Measurements from ENCODE around the gene PCSK9.
"Not testable (repeated sequence)": the region's sequence is repeated elsewhere in the genome, so short reads cannot be mapped to it uniquely, and the experiment has no call there.

PCSK9 gene

GRCh38 chr1:55081905-55082296 is 42.6 kb downstream of the PCSK9 start:
- no peak for DNase-seq

- no peak for DNase-seq
Measured at GRCh38 chr1:55084257-55084656, 44.9 kb downstream of the PCSK9 start.

DNA sequence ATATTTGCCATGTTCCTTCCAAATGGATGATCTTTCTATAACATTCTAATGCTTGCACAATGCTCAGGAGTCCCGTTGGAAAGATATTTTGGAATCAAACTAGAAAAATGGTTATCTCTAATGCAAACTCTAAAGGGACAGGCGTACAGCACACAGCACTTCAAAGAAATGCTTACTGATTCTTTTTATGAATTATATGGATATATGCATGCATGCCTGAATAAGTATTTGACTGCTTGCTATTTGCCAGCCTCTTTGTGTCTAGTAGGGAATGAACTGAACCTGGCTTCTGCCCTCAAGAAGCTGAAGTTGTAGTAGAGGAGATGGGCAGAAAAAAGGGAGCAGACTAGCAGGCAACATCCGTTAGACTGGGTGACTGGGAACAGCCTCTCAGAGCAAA is 48.1 kb downstream of the PCSK9 start:
- no peak for DNase-seq

GRCh38 chr1:55088413-55088812 is 49.1 kb downstream of the PCSK9 start:
- DNase-seq: no peak

DNA sequence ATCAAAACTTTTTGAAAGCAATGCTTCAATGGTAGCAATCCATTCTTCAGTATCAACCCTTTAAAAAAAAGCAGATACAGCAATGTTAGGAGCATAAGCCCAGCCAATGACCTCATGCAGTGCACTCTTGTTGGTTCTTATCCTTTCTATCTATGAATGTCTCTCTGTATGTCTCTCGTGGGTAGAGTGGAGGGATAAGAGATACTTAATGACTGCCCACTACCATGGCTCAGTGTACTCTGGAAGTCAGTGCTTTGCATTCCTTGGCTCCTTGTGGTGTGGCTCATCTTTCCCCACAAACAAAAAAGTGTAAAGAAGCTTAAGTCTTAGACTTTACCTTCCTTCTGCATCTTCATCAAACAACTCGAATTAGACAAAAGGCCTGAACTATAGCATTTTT is 50.3 kb downstream of the PCSK9 start:
- DNase-seq: no peak

- no peak for DNase-seq
Measured at GRCh38 chr1:55092475-55092874, 53.1 kb downstream of the PCSK9 start.

DNA sequence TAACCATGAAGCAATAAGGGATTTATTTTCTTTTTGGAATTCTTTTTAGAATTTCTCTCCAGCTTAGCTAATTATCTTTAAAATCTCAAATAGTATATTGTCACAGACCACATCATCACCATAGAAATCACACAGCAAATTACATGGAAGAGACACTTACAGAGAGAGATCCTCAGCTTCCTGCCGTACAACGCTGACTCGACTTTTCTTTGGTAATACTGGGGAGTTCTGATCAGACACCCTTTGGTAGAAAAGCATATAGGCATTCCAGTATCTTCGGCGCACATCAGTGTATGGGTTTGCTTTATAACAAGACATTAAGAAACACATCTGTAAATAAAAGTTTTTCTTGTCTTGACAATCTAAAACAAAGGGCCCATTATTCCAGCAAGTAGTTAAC is 55.7 kb downstream of the PCSK9 start:
- DNase-seq: no peak

DNA sequence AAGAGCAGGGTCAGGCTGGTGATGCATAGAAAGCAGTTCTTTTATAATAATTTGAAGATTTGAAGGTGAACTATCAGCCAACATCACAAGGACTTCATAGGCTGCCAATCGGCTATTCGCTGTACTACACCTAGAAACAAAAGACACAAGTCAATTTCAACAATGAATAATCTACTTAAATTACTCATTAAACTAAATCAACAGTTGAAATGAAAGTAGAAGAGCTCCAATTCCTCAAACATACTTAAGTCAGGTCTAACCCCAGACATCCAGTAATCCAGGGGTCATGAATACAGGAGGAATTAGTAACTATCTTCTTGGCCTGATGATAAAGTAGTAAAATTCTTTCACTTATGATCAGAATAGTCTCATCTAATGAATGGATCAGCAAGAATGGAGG is 64.5 kb downstream of the PCSK9 start:
- DNase-seq: no peak

DNA sequence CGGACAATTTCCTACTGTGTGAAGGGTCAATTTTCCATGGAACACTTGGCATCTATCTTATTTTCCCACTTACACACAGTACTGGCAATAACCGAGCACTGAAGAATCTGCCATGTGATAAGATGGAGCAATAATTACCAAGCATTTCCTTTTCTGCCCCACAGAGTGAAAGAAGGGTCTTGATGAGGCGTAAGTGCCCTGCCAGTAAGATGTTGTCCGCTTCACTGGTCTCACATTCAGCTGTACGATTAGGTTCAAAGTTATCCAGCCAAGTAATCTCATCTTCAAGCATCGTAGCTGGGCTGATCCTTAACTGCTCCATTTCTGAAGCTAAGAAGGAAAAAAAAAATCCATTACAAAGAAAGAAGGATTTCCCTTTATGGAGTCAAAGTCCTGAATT is 67.8 kb downstream of the PCSK9 start:
- no peak for DNase-seq

DNA sequence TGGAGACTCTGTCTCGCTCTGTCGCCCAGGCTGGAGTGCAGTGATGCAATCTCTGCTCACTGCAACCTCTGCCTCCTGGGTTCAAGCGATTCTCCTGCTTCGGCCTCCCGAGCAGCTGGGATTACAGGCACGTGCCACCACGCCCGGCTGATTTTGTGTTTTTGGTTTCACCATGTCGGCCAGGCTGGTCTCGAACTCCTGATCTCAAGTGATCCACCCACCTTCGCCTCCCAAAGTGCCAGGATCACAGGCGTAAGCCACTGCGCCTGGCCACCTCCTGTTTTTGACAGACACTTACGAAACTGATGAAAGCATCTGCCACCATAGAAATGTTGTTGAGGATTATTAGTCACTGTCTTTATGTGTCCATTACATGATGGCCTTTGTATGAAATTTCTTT is 69.7 kb downstream of the PCSK9 start:
- DNase-seq: not testable (repeated sequence)
